CD4-positive, alpha-beta memory T cell (primary cell): Measurements from ENCODE around the gene ENTR1. TPM values are rescaled to one million over a fixed set of nuclear protein-coding genes. Genes with fewer than 3 reads are reported as not detected.

Source experiments
- CTCF ChIA-PET: fragments of 350-600 bp; sonication (Branson Sonifier 250); formaldehyde crosslinking; loops from one replicate; lab custom pipeline; 2021; ENCODE audit warnings: inconsistent platforms; ENCODE audit not compliant: partially characterized antibody; lab: Charles Lee
- POLR2A ChIA-PET: fragments of 350-600 bp; sonication (Branson Sonifier 250); formaldehyde crosslinking; loops from one replicate; lab custom pipeline; 2021; ENCODE audit not compliant: partially characterized antibody; lab: Charles Lee
- DNase-seq, 5 donors: peaks; one replicate each; pipeline versions ENCODE4 v3.0.0 to v3.0.0-alpha.2; 2020 to 2022; ENCODE audit warnings: mixed read lengths in 1 of 5
- H3K27ac ChIP-seq: one replicate; pipeline ENCODE4 v1.7.0; 2013; ENCODE audit warnings: low read depth, low read length
- H3K27me3 ChIP-seq: 2 replicates; pipeline ENCODE4 v1.7.0; 2013; ENCODE audit warnings: mild to moderate bottlenecking, low read length, moderate library complexity; ENCODE audit not compliant: insufficient read depth
- H3K36me3 ChIP-seq: 2 replicates; pipeline ENCODE4 v1.7.0; 2013; ENCODE audit warnings: mild to moderate bottlenecking, low read length, moderate library complexity; ENCODE audit not compliant: insufficient read depth
- H3K4me1 ChIP-seq: 2 replicates; pipeline ENCODE4 v1.7.0; 2013; ENCODE audit warnings: mild to moderate bottlenecking, low read length, moderate library complexity; ENCODE audit not compliant: insufficient read depth
- H3K4me3 ChIP-seq, 2 donors: one replicate each; pipeline ENCODE4 v1.7.0; 2013; ENCODE audit warnings: low read length in 2 of 2, mild to moderate bottlenecking in 1 of 2
- H3K9me3 ChIP-seq, 2 donors: one replicate each; pipeline ENCODE4 v1.7.0; 2013; ENCODE audit warnings: low read length in 2 of 2, control low read depth in 1 of 2; ENCODE audit not compliant: control insufficient read depth in 1 of 2
- H3K27ac Mint-ChIP-seq, 7 donors: one replicate each; pipeline ENCODE4 v1.8.0; 2020 to 2021; ENCODE audit warnings: mixed read lengths in 7 of 7, mild to moderate bottlenecking in 6 of 7, inconsistent platforms in 3 of 7, moderate library complexity in 3 of 7
- H3K27me3 Mint-ChIP-seq, 2 donors: one replicate each; pipeline ENCODE4 v1.8.0; 2020 to 2021; ENCODE audit warnings: mixed read lengths in 2 of 2
- H3K36me3 Mint-ChIP-seq, 2 donors: one replicate each; pipeline ENCODE4 v1.8.0; 2020 to 2021; ENCODE audit warnings: mixed read lengths in 2 of 2, inconsistent platforms in 1 of 2, mild to moderate bottlenecking in 1 of 2
- H3K4me1 Mint-ChIP-seq, 4 donors: one replicate each; pipeline ENCODE4 v1.8.0; 2020 to 2021; ENCODE audit warnings: mixed read lengths in 4 of 4, mild to moderate bottlenecking in 1 of 4
- H3K4me3 Mint-ChIP-seq, 8 donors: one replicate each; pipeline ENCODE4 v1.8.0; 2020 to 2021; ENCODE audit warnings: mixed read lengths in 8 of 8, mild to moderate bottlenecking in 7 of 8, moderate library complexity in 6 of 8, inconsistent platforms in 3 of 8
- H3K9me3 Mint-ChIP-seq, 8 donors: one replicate each; pipeline ENCODE4 v1.8.0; 2020 to 2021; ENCODE audit warnings: mixed read lengths in 8 of 8, mild to moderate bottlenecking in 5 of 8, inconsistent platforms in 3 of 8, moderate library complexity in 1 of 8
- intact Hi-C: fragments of 100-400 bp; cut with micrococcal nuclease; formaldehyde crosslinking; loops from one replicate; pipeline ENCODE4 v1.15.1; 2023
- polyA plus RNA-seq, 2 donors: library from polyadenylated mRNA; unstranded; fragments of 300-500 nt; fragmentation: Illumina TruSeq; gene quantifications; one replicate each; pipeline ENCODE4 v1.2.3, GENCODE V29; 2021
- total RNA-seq, 2 experiments: library from RNA; stranded (reverse); gene quantifications; one replicate each; pipeline ENCODE4 v1.2.3, GENCODE V29; 2021

Gene ENTR1
- total and polyA plus RNA-seq, 4 experiments from 2014 or later, result 8.3 to 85.9 (median 47.8) TPM

GRCh38 chr9:136398286-136398685 lies 12.1 kb downstream of the ENTR1 start:
- ChIA-PET CTCF (interaction anchor here (0.6 to 0.9 kb wide), 2 partner anchors 11 to 13 kb away, joined by 3 read pairs; no protein-coding TSS in a partner anchor), POLR2A (interaction anchor here (2.2 to 4.3 kb wide), 3 partner anchors 11 to 35 kb away, joined by 9 to 36 read pairs (median 27); partner anchors contain the start of genes DNLZ, ENTR1 and PMPCA)
- H3K9me3 Mint-ChIP-seq, result no peaks in the 10 kb centered on the region
- Histone ChIP-seq H3K4me1 (peaks cover 32% of the 10 kb centered on the region), H3K9me3 (no peaks in the 10 kb centered on the region), H3K4me3 (no peak overlapping the region), H3K27ac (no peak overlapping the region), H3K36me3 (peaks cover 35% of the 10 kb centered on the region), H3K27me3 (no peaks in the 10 kb centered on the region)
- peaks cover 11 to 31% (median 21%) of the 10 kb centered on the region in 4 donors for H3K4me1 Mint-ChIP-seq
- DNase-seq, result peak in 1 of 5 donors; percentile 13
- H3K4me3 Mint-ChIP-seq, result peak overlapping the region; percentile 23 to 90 (median 88)
- peaks cover 11 to 18% of the 10 kb centered on the region in 2 donors for H3K36me3 Mint-ChIP-seq
- peak overlapping the region in 3 of 7 donors; percentile 23 to 57 (median 42) for H3K27ac Mint-ChIP-seq
- H3K27me3 Mint-ChIP-seq, result no peaks in the 10 kb centered on the region
- intact Hi-C loops, result no loop called here

- peak overlapping the region in 1 of 8 donors; percentile 83 for H3K4me3 Mint-ChIP-seq
- DNase-seq, result peak in 1 of 5 donors; percentile 12
Observed at GRCh38 chr9:136397643-136398042, 12.8 kb downstream of the ENTR1 start.

DNA sequence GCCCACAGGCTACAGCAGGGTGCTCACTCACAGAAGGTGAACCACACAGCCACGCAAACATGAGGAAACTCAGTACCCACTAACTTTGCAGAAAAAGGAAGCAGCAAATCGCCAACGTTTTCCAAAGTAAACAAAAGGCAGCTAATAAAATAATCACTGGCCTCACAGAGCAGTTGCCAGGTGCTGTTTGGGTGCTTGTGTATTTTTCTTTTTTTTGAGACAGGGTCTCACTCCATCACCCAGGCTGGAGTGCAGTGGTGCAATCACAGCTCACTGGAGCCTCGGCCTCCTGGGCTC lies 14.2 kb downstream of the ENTR1 start:
- Mint-ChIP-seq H3K4me3 (no peak overlapping the region), H3K27ac (no peak overlapping the region), H3K4me1 (peaks cover 7 to 20% (median 13%) of the 10 kb centered on the region in 4 donors), H3K36me3 (peaks cover 18 to 30% of the 10 kb centered on the region in 2 donors), H3K27me3 (no peaks in the 10 kb centered on the region), H3K9me3 (no peaks in the 10 kb centered on the region)
- intact Hi-C loops, result no loop called here
- Histone ChIP-seq H3K4me1 (peaks cover 22% of the 10 kb centered on the region), H3K9me3 (no peaks in the 10 kb centered on the region), H3K27ac (no peak overlapping the region), H3K36me3 (peaks cover 40% of the 10 kb centered on the region), H3K27me3 (no peaks in the 10 kb centered on the region), H3K4me3 (no peak overlapping the region)
- POLR2A ChIA-PET, result interaction anchor here (2.2 kb wide), 1 partner anchor 33 kb away, joined by 9 read pairs; the partner anchor contains the start of gene DNLZ
- CTCF ChIA-PET, result interaction anchor here (1.6 kb wide), 1 partner anchor 32 kb away, joined by 7 read pairs; the partner anchor contains the start of gene DNLZ
- no peak for DNase-seq

More at GRCh38 chr9:136397643-136398042, 12.8 kb downstream of the ENTR1 start:
- Histone ChIP-seq H3K4me1 (peaks cover 25% of the 10 kb centered on the region), H3K4me3 (no peak overlapping the region), H3K9me3 (no peaks in the 10 kb centered on the region), H3K27ac (no peak overlapping the region), H3K36me3 (peaks cover 35% of the 10 kb centered on the region), H3K27me3 (no peaks in the 10 kb centered on the region)
- peaks cover 11 to 18% of the 10 kb centered on the region in 2 donors for H3K36me3 Mint-ChIP-seq
- intact Hi-C loops, result no loop called here
- ChIA-PET CTCF (interaction anchor here (0.6 kb wide), 1 partner anchor 12 kb away, joined by 3 read pairs; no protein-coding TSS in a partner anchor), POLR2A (interaction anchor here (2.2 kb wide), 1 partner anchor 34 kb away, joined by 9 read pairs; the partner anchor contains the start of gene DNLZ)
- no peaks in the 10 kb centered on the region for H3K9me3 Mint-ChIP-seq
- H3K4me1 Mint-ChIP-seq, result peaks cover 10 to 29% (median 19%) of the 10 kb centered on the region in 4 donors
- no peak overlapping the region for H3K27ac Mint-ChIP-seq
- no peaks in the 10 kb centered on the region for H3K27me3 Mint-ChIP-seq

DNA sequence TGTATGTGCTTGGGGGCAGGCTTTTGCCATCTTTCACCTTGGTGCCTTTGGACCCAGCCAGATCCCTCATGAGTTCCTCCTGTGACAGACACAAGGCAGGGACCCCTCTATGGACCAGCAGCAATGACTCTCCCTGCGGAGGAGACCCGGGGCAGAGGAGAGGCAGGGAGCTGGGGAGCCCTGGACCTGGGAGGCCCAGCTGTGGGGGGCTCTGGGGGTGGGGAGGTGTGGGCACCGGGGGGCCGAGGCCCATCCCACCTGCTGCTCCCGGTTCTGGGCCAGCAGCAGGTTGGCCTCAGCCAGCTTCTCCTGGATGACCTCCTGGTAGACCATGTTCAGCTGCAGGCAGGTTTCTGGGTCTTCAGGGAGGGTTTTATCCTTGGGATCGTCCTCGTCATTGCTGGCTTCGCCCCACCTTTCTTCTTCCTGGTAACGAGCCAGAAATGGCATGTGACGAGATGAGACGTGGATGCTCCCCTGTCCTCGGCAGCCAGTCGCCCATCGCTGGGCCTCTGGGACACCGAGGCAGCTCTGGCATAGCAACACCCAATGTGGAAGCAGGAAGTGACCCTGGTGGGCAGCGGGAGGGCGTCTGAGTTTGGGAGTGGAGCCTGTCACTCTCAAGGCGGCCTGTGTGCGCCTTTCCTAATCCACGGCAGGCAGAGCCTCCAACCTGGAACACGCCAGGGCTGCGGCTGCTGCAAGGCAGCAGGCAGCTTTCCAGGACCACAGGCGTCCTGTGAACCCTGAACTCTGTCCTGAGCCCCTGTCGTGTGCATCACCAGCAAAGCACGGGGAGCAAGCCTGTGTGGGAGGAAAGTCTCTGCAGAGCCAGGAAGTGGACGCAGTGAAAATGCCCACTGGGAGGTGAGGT lies 14.8 kb downstream of the ENTR1 start:
- H3K4me3 ChIP-seq, result no peak overlapping the region
- H3K27ac ChIP-seq, result no peak overlapping the region
- H3K9me3 ChIP-seq, result no peaks in the 10 kb centered on the region
- H3K27me3 ChIP-seq, result no peaks in the 10 kb centered on the region
- H3K27me3 Mint-ChIP-seq, result no peaks in the 10 kb centered on the region
- H3K9me3 Mint-ChIP-seq, result no peaks in the 10 kb centered on the region
- H3K4me3 Mint-ChIP-seq, result peak overlapping the region in 1 of 8 donors; percentile 45
- peak in 1 of 5 donors; percentile 29 for DNase-seq
- intact Hi-C loops, result no loop called here
- peaks cover 7 to 17% (median 12%) of the 10 kb centered on the region in 4 donors for H3K4me1 Mint-ChIP-seq
- peaks cover 20% of the 10 kb centered on the region for H3K4me1 ChIP-seq
- H3K36me3 ChIP-seq, result peaks cover 40% of the 10 kb centered on the region
- peaks cover 23 to 34% of the 10 kb centered on the region in 2 donors for H3K36me3 Mint-ChIP-seq
- H3K27ac Mint-ChIP-seq, result no peak overlapping the region
- ChIA-PET POLR2A (no interaction called here), CTCF (interaction anchor here (1.6 kb wide), 1 partner anchor 32 kb away, joined by 7 read pairs; the partner anchor contains the start of gene DNLZ)

DNA sequence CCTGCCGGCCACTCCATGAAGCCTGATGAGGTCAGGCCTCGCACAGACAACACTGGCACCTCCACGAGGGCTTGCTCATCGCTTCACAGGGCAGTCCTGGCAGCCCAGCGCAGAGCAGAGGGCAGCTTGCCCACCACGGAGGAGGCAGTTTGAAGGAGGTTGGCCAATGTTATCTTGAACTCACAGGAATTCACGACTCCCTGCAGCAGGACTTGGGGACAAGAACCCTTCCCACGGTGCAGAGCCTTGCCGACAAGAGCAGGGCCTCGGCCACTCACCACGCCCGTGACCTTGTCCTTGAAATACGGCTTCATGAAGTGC lies 15.4 kb downstream of the ENTR1 start:
- Mint-ChIP-seq H3K27me3 (no peaks in the 10 kb centered on the region), H3K4me1 (peaks cover 7 to 14% (median 12%) of the 10 kb centered on the region in 4 donors), H3K4me3 (no peak overlapping the region), H3K27ac (no peak overlapping the region), H3K9me3 (no peaks in the 10 kb centered on the region), H3K36me3 (peaks cover 24 to 35% of the 10 kb centered on the region in 2 donors)
- peaks cover 15% of the 10 kb centered on the region for H3K4me1 ChIP-seq
- no peaks in the 10 kb centered on the region for H3K27me3 ChIP-seq
- DNase-seq, result no peak
- peaks cover 40% of the 10 kb centered on the region for H3K36me3 ChIP-seq
- ChIA-PET CTCF (no interaction called here), POLR2A (no interaction called here)
- H3K27ac ChIP-seq, result no peak overlapping the region
- no peaks in the 10 kb centered on the region for H3K9me3 ChIP-seq
- no peak overlapping the region for H3K4me3 ChIP-seq
- intact Hi-C loops, result no loop called here

DNA sequence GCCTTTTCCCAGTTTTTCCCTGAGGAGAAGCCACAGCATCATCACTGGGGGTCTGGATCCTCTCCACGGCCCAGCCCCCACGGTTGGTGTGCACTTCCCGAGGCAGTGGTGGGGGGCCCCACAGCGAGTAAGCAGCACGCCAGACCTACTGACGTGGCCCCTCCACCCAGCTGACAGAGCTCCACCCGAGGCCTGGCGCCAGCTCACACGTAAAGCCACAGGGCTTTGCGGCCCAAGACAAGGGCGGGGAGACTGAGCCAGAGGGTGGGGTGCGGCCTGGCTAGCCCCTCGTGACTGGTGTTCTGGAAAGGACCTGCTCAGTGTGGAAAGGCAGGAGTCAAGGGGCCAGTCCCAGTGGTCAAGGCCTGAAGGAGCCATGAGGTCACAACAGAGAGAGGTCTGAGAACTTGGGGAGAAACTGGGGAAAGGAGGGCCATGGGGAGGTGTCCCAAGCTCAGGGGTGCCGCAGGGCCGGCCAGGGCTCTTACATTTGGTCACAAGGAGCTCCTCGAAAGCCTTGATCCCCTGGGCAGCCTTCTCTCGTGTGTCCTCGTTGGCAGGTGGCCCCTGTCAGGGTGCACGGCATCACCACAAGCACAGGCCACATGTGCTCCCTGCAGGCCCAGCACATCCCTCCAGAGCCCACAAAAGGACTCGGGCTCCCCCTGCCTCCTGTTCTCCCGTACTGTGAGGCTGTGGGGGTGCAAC lies 15.9 kb downstream of the ENTR1 start:
- ChIA-PET CTCF (no interaction called here), POLR2A (no interaction called here)
- Histone ChIP-seq H3K36me3 (peaks cover 40% of the 10 kb centered on the region), H3K27ac (no peak overlapping the region), H3K9me3 (no peaks in the 10 kb centered on the region), H3K27me3 (no peaks in the 10 kb centered on the region), H3K4me3 (no peak overlapping the region), H3K4me1 (peaks cover 14% of the 10 kb centered on the region)
- Mint-ChIP-seq H3K4me1 (peaks cover 7 to 14% (median 12%) of the 10 kb centered on the region in 4 donors), H3K36me3 (peaks cover 27 to 38% of the 10 kb centered on the region in 2 donors), H3K4me3 (no peak overlapping the region), H3K27ac (no peak overlapping the region), H3K9me3 (no peaks in the 10 kb centered on the region), H3K27me3 (no peaks in the 10 kb centered on the region)
- peak in 1 of 5 donors; percentile 21 for DNase-seq
- intact Hi-C loops, result no loop called here
